HepG2 (cell line): ENCODE results near the gene UTP20. TPM values are rescaled to one million over a fixed set of nuclear protein-coding genes. Genes with fewer than 3 reads are reported as not detected.

Experiments
- ATAC-seq: fragments of 200-7000 bp; cut with Tn5 transposase; 3 replicates; pipeline ENCODE4 v1.9.1; 2020; ENCODE audit warnings: mild to moderate bottlenecking, moderate library complexity
- BruUV-seq: library from RNA; stranded (reverse); fragments of 400-500 nt; replicated peaks from 2 replicates; lab custom pipeline; 2021; lab: Mats Ljungman, UMichigan
- CTCF ChIA-PET: fragments of 300-600 bp; formaldehyde crosslinking; extraction: SDS; loops from one replicate; lab custom pipeline; 2021; ENCODE audit warnings: low total read pairs, inconsistent platforms, low intra/inter-chr PET ratio; lab: Yijun Ruan, JAX
- POLR2A ChIA-PET: fragments of 350-600 bp; sonication (Branson Sonifier 250); formaldehyde crosslinking; loops from one replicate; lab custom pipeline; 2020; ENCODE audit warnings: antibody characterized with exemption, inconsistent platforms; lab: Yijun Ruan, JAX
- DNase-seq: peaks from one replicate; pipeline ENCODE4 v3.0.0-alpha.2; 2015; ENCODE audit warnings: low spot score
- FAIRE-seq: peaks from 3 replicates; lab custom pipeline; 2011; peaks lifted over from hg19 to GRCh38; lab: Jason Lieb, UNC
- H2AFZ ChIP-seq: one replicate; pipeline ENCODE4 v1.6.1; 2011; ENCODE audit warnings: low read length, inconsistent platforms
- H3K27ac ChIP-seq: fragments of 300-600 bp; 3 replicates; pipeline ENCODE4 v1.8.0; 2011; ENCODE audit warnings: mixed run types, mild to moderate bottlenecking, mixed read lengths, low read length, inconsistent platforms; ENCODE audit not compliant: insufficient read depth; ENCODE audit errors: extremely low read length
- H3K27me3 ChIP-seq, 2 experiments: fragments of 200-600 bp in 1 of 2; 2 replicates in 1 of 2; 3 replicates in 1 of 2; pipeline versions ENCODE4 v1.6.0 to v1.8.0; 2011; ENCODE audit warnings: low read length in 2 of 2, mild to moderate bottlenecking in 2 of 2, moderate library complexity in 2 of 2, inconsistent platforms in 1 of 2; ENCODE audit not compliant: insufficient read depth in 2 of 2, control insufficient read depth in 1 of 2
- H3K36me3 ChIP-seq, 2 experiments: fragments of 200-600 bp in 1 of 2; replicated peaks in 1 of 2; 2 replicates in 1 of 2; 3 replicates in 1 of 2; pipeline versions ENCODE4 v1.5.1 to v1.8.0; 2011; ENCODE audit warnings: low read length in 2 of 2, inconsistent platforms in 1 of 2; ENCODE audit not compliant: insufficient read depth in 2 of 2, control insufficient read depth in 1 of 2
- H3K4me1 ChIP-seq: 2 replicates; pipeline ENCODE4 v1.5.1; 2012; ENCODE audit warnings: low read length, inconsistent platforms; ENCODE audit not compliant: insufficient read depth
- H3K4me2 ChIP-seq: 2 replicates; pipeline ENCODE4 v1.6.0; 2011; ENCODE audit warnings: low read depth, low read length, inconsistent platforms
- H3K4me3 ChIP-seq, 3 experiments: fragments of 200-600 bp in 1 of 3; sonication (generic), shearing (Covaris generic) in 1 of 3; replicated peaks in 1 of 3; 2 replicates each; pipeline ENCODE4 v1.5.1; 2011 to 2016; ENCODE audit warnings: low read length in 3 of 3, inconsistent platforms in 2 of 3, low read depth in 2 of 3, mild to moderate bottlenecking in 2 of 3, control low read depth in 1 of 3, mixed read lengths in 1 of 3; ENCODE audit not compliant: insufficient read depth in 1 of 3
- H3K79me2 ChIP-seq: one replicate; pipeline ENCODE4 v1.6.1; 2011; ENCODE audit warnings: low read length, inconsistent platforms; ENCODE audit not compliant: insufficient read depth
- H3K9ac ChIP-seq: 2 replicates; pipeline ENCODE4 v1.6.0; 2011; ENCODE audit warnings: mild to moderate bottlenecking, low read depth, low read length, inconsistent platforms; ENCODE audit not compliant: insufficient read depth
- H3K9me3 ChIP-seq: 2 replicates; pipeline ENCODE4 v1.5.1; 2012; ENCODE audit warnings: mild to moderate bottlenecking, low read length
- H4K20me1 ChIP-seq: 2 replicates; pipeline ENCODE4 v1.6.0; 2011; ENCODE audit warnings: inconsistent platforms, mild to moderate bottlenecking, low read length, moderate library complexity; ENCODE audit not compliant: insufficient read depth
- DMAP1 ChIP-seq: IDR thresholded peaks from 2 replicates; pipeline ENCODE4 v1.6.1; 2016
- FOSL1 ChIP-seq: sonication (generic); formaldehyde crosslinking; IDR thresholded peaks from 2 replicates; pipeline ENCODE4 v1.9.0; 2021; ENCODE audit warnings: missing genetic modification reagents, borderline replicate concordance
- HOXA3 ChIP-seq: sonication (generic); formaldehyde crosslinking; IDR thresholded peaks from 2 replicates; pipeline ENCODE4 v1.5.0; 2020; ENCODE audit warnings: missing genetic modification reagents
- HOXA7 ChIP-seq: sonication (generic); formaldehyde crosslinking; IDR thresholded peaks from 2 replicates; pipeline ENCODE4 v1.8.1; 2022; ENCODE audit warnings: mild to moderate bottlenecking, missing genetic modification reagents, moderate library complexity
- SP140L ChIP-seq: sonication (generic); formaldehyde crosslinking; IDR thresholded peaks from 2 replicates; pipeline ENCODE4 v1.4.0; 2020; ENCODE audit warnings: missing genetic modification reagents, borderline replicate concordance
- ZNF3 ChIP-seq: IDR thresholded peaks from 2 replicates; pipeline ENCODE4 v1.7.0; 2017; ENCODE audit warnings: inconsistent platforms
- ZNF367 ChIP-seq: sonication (generic); formaldehyde crosslinking; IDR thresholded peaks from 2 replicates; pipeline ENCODE4 v1.4.0; 2020; ENCODE audit warnings: missing genetic modification reagents, borderline replicate concordance
- ZNF83 ChIP-seq: sonication (generic); formaldehyde crosslinking; IDR thresholded peaks from 2 replicates; pipeline ENCODE4 v1.4.0; 2020; ENCODE audit warnings: missing genetic modification reagents, mild to moderate bottlenecking, borderline replicate concordance
- WGBS: methylation state at CpG from one replicate; pipeline ENCODE4 v1.1.6; 2017; ENCODE audit warnings: low lambda C conversion rate; 5-methylcytosine and 5-hydroxymethylcytosine counted together
- in situ Hi-C: cut with HindIII; loops from 2 replicates; pipeline ENCODE4 v1.10.0; 2017; ENCODE audit warnings: low pct_unique_long_range_greater_than_20kb; ENCODE audit not compliant: extremely low pct_ligation_motif_present
- intact Hi-C: fragments of 100-400 bp; cut with micrococcal nuclease; formaldehyde crosslinking; loops from one replicate; pipeline ENCODE4 v1.10.0; 2022; ENCODE audit not compliant: unreplicated experiment
- polyA plus RNA-seq, 8 experiments: library from polyadenylated mRNA; depleted of rRNA in 3 of 8; stranded (reverse) in 7 of 8; unstranded in 1 of 8; fragments of >200 nt; fragmentation: Illumina TruSeq in 4 of 8; extraction: Trizol in 4 of 8; gene quantifications; 2 replicates each; pipeline versions ENCODE4 v1.2.1 to v1.2.3, GENCODE V29; 2011 to 2016; ENCODE audit warnings: low read depth in 4 of 8, missing spikeins in 1 of 8, mixed read lengths in 1 of 8; ENCODE audit not compliant: insufficient read depth in 1 of 8
- total RNA-seq, 5 experiments: library from RNA; depleted of rRNA; stranded (reverse); fragments of >200 nt; fragmentation: Illumina TruSeq; extraction: Trizol; gene quantifications; 2 replicates each; pipeline ENCODE4 v1.2.3, GENCODE V29; 2016; ENCODE audit warnings: low read depth in 1 of 5
- TF ChIP-seq, protein P1 (sequence below): fragments of 450-650 bp; IDR thresholded peaks from 2 replicates; pipeline ENCODE4 v1.6.1; 2017
- TF ChIP-seq, protein P2 (sequence below): sonication (generic); formaldehyde crosslinking; IDR thresholded peaks from 2 replicates; pipeline ENCODE4 v1.5.1; 2020; ENCODE audit warnings: missing genetic modification reagents, mild to moderate bottlenecking, borderline replicate concordance
- TF ChIP-seq, protein P3 (sequence below): sonication (generic); formaldehyde crosslinking; IDR thresholded peaks from 2 replicates; pipeline ENCODE4 v1.4.0; 2020; ENCODE audit warnings: missing genetic modification reagents

The UTP20 gene
- total and polyA plus RNA-seq, 2 of the 13 experiments (the other 11 are each of a cell fraction or from before 2014, with no cell fraction given), result 9.0 to 38.5 TPM

DNA sequence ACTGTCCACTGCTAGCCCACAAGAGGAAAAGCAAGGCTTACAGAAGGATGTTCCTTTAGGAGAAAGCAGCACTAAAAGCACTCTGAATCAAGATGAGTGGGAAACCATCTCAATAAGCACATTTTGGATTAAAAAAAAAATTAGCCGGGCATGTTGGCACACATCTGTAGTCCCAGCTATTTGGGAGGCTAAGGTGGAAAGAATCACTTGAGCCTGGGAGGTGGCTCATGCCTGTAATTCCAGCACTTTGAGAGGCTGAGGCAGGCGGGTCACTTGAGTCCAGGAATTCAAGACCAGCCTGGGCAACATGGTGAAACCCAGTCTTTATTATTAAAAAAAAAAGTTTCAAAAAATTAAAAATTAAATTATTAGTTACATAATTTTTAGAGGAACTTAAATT is 144.7 kb downstream of the UTP20 start:
- in situ Hi-C loops, result loop anchor here (25.0 kb wide), 1 partner anchor 338 kb away; no protein-coding TSS in a partner anchor
- ChIA-PET POLR2A (no interaction called here), CTCF (no interaction called here)
- no peak overlapping the region for H3K4me3 ChIP-seq
- no peak overlapping the region for H3K9ac ChIP-seq
- no peaks in the 10 kb centered on the region for H3K9me3 ChIP-seq
- no peaks in the 10 kb centered on the region for H3K36me3 ChIP-seq
- no peak overlapping the region for H3K27ac ChIP-seq
- WGBS, result 39% methylated on average over 2 of the region's 2 CpGs
- no peaks in the 10 kb centered on the region for H3K4me1 ChIP-seq
- H2AFZ ChIP-seq, result no peak overlapping the region
- no peak overlapping the region for H3K4me2 ChIP-seq
- BruUV-seq, result no TSS peak
- intact Hi-C loops, result no loop called here
- TF ChIP-seq, protein P1, sequence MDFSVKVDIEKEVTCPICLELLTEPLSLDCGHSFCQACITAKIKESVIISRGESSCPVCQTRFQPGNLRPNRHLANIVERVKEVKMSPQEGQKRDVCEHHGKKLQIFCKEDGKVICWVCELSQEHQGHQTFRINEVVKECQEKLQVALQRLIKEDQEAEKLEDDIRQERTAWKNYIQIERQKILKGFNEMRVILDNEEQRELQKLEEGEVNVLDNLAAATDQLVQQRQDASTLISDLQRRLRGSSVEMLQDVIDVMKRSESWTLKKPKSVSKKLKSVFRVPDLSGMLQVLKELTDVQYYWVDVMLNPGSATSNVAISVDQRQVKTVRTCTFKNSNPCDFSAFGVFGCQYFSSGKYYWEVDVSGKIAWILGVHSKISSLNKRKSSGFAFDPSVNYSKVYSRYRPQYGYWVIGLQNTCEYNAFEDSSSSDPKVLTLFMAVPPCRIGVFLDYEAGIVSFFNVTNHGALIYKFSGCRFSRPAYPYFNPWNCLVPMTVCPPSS, result no peak
- no peak for TF ChIP-seq ZNF367
- TF ChIP-seq SP140L (CRISPR knock-in tag), result no peak
- TF ChIP-seq, protein P2, sequence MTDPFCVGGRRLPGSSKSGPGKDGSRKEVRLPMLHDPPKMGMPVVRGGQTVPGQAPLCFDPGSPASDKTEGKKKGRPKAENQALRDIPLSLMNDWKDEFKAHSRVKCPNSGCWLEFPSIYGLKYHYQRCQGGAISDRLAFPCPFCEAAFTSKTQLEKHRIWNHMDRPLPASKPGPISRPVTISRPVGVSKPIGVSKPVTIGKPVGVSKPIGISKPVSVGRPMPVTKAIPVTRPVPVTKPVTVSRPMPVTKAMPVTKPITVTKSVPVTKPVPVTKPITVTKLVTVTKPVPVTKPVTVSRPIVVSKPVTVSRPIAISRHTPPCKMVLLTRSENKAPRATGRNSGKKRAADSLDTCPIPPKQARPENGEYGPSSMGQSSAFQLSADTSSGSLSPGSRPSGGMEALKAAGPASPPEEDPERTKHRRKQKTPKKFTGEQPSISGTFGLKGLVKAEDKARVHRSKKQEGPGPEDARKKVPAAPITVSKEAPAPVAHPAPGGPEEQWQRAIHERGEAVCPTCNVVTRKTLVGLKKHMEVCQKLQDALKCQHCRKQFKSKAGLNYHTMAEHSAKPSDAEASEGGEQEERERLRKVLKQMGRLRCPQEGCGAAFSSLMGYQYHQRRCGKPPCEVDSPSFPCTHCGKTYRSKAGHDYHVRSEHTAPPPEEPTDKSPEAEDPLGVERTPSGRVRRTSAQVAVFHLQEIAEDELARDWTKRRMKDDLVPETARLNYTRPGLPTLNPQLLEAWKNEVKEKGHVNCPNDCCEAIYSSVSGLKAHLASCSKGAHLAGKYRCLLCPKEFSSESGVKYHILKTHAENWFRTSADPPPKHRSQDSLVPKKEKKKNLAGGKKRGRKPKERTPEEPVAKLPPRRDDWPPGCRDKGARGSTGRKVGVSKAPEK (CRISPR knock-in tag), result no peak
- TF ChIP-seq, protein P3, sequence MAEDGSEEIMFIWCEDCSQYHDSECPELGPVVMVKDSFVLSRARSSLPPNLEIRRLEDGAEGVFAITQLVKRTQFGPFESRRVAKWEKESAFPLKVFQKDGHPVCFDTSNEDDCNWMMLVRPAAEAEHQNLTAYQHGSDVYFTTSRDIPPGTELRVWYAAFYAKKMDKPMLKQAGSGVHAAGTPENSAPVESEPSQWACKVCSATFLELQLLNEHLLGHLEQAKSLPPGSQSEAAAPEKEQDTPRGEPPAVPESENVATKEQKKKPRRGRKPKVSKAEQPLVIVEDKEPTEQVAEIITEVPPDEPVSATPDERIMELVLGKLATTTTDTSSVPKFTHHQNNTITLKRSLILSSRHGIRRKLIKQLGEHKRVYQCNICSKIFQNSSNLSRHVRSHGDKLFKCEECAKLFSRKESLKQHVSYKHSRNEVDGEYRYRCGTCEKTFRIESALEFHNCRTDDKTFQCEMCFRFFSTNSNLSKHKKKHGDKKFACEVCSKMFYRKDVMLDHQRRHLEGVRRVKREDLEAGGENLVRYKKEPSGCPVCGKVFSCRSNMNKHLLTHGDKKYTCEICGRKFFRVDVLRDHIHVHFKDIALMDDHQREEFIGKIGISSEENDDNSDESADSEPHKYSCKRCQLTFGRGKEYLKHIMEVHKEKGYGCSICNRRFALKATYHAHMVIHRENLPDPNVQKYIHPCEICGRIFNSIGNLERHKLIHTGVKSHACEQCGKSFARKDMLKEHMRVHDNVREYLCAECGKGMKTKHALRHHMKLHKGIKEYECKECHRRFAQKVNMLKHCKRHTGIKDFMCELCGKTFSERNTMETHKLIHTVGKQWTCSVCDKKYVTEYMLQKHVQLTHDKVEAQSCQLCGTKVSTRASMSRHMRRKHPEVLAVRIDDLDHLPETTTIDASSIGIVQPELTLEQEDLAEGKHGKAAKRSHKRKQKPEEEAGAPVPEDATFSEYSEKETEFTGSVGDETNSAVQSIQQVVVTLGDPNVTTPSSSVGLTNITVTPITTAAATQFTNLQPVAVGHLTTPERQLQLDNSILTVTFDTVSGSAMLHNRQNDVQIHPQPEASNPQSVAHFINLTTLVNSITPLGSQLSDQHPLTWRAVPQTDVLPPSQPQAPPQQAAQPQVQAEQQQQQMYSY (CRISPR knock-in tag), result no peak
- TF ChIP-seq ZNF3, result no peak
- no peak for TF ChIP-seq FOSL1 (CRISPR knock-in tag)
- no peak for TF ChIP-seq DMAP1 (CRISPR knock-in tag)
- TF ChIP-seq HOXA3, result no peak
- no peak for TF ChIP-seq HOXA7 (CRISPR knock-in tag)
- TF ChIP-seq ZNF83 (CRISPR knock-in tag), result no peak
- no peak for DNase-seq
- no peaks in the 10 kb centered on the region for H3K79me2 ChIP-seq
- no peak for FAIRE-seq
- no peak for ATAC-seq
- H4K20me1 ChIP-seq, result no peaks in the 10 kb centered on the region
- H3K27me3 ChIP-seq, result no peaks in the 10 kb centered on the region
